CD4-positive, alpha-beta T cell (primary cell): ENCODE measurements around the gene ARHGAP42. TPM values are rescaled to one million over a fixed set of nuclear protein-coding genes. Genes with fewer than 3 reads are reported as not detected.
A peak's percentile ranks its signal among the peaks of the same experiment; 100 is the strongest.

Source experiments
- ATAC-seq: fragments of 200-7000 bp; cut with Tn5 transposase; one replicate; pipeline ENCODE4 v1.10.0; 2022; ENCODE audit warnings: mild to moderate bottlenecking; ENCODE audit not compliant: poor library complexity
- CTCF ChIA-PET: fragments of 350-600 bp; sonication (Branson Sonifier 250); formaldehyde crosslinking; loops from one replicate; lab custom pipeline; 2021; ENCODE audit warnings: antibody characterized with exemption, inconsistent platforms; lab: Charles Lee
- POLR2A ChIA-PET: fragments of 350-600 bp; sonication (Branson Sonifier 250); formaldehyde crosslinking; loops from one replicate; lab custom pipeline; 2021; ENCODE audit warnings: antibody characterized with exemption, inconsistent platforms; lab: Charles Lee
- DNase-seq, 14 experiments: peaks; one replicate each; pipeline ENCODE4 v3.0.0-alpha.2; 2013 to 2020; ENCODE audit warnings: mixed read lengths in 2 of 14
- H3K27ac ChIP-seq, 2 donors: one replicate each; pipeline versions ENCODE4 v1.5.1 to v1.7.0; 2013; ENCODE audit warnings: low read length in 2 of 2, low read depth in 1 of 2, mild to moderate bottlenecking in 1 of 2
- H3K27me3 ChIP-seq, 2 experiments: 1 replicate in 1 of 2; 2 replicates in 1 of 2; pipeline versions ENCODE4 v1.6.1 to v1.7.0; 2013; ENCODE audit warnings: low read length in 2 of 2, control low read depth in 1 of 2, mild to moderate bottlenecking in 1 of 2, moderate library complexity in 1 of 2; ENCODE audit not compliant: insufficient read depth in 2 of 2, control insufficient read depth in 1 of 2
- H3K36me3 ChIP-seq: one replicate; pipeline ENCODE4 v1.6.1; 2013; ENCODE audit warnings: low read length, control low read depth; ENCODE audit not compliant: insufficient read depth
- H3K4me1 ChIP-seq: one replicate; pipeline ENCODE4 v1.6.1; 2013; ENCODE audit warnings: low read length, control low read depth; ENCODE audit not compliant: insufficient read depth
- H3K4me3 ChIP-seq: one replicate; pipeline ENCODE4 v1.5.1; 2013; ENCODE audit warnings: mild to moderate bottlenecking, low read length, moderate library complexity
- H3K9me3 ChIP-seq, 2 experiments: 1 replicate in 1 of 2; 2 replicates in 1 of 2; pipeline versions ENCODE4 v1.6.1 to v1.7.0; 2013; ENCODE audit warnings: low read length in 2 of 2, mild to moderate bottlenecking in 2 of 2, control low read depth in 1 of 2, moderate library complexity in 1 of 2; ENCODE audit not compliant: control insufficient read depth in 1 of 2, insufficient read depth in 1 of 2
- H3K27ac Mint-ChIP-seq: one replicate; pipeline ENCODE4 v1.8.0; 2020; ENCODE audit warnings: mixed read lengths
- H3K27me3 Mint-ChIP-seq: one replicate; pipeline ENCODE4 v1.8.0; 2021; ENCODE audit warnings: mixed read lengths
- H3K36me3 Mint-ChIP-seq: one replicate; pipeline ENCODE4 v1.8.0; 2021; ENCODE audit warnings: low read depth, mixed read lengths
- H3K4me1 Mint-ChIP-seq: one replicate; pipeline ENCODE4 v1.8.0; 2021; ENCODE audit warnings: low read depth, mixed read lengths
- H3K4me3 Mint-ChIP-seq: one replicate; pipeline ENCODE4 v1.8.0; 2020; ENCODE audit warnings: mild to moderate bottlenecking, mixed read lengths
- H3K9me3 Mint-ChIP-seq: one replicate; pipeline ENCODE4 v1.8.0; 2020; ENCODE audit warnings: mixed read lengths
- CTCF ChIP-seq: fragments of 200-600 bp; IDR thresholded peaks from one replicate; pipeline ENCODE4 v1.8.0; 2022; ENCODE audit warnings: antibody characterized with exemption, mild to moderate bottlenecking
- intact Hi-C, 2 experiments: fragments of 100-400 bp; cut with DNase I in 1 of 2; cut with micrococcal nuclease in 1 of 2; formaldehyde crosslinking; loops; one replicate each; pipeline versions ENCODE4 v1.15.1 to v1.9.0; 2023 to 2025; cut with DNase I, micrococcal nuclease
- total RNA-seq, 174 experiments: library from RNA in 2 of 174; stranded (reverse) in 2 of 174; gene quantifications; one replicate each; pipeline ENCODE4 v1.2.3 and lab custom pipeline; 2021 to 2026

The ARHGAP42 gene
- total RNA-seq, 2 experiments from 2014 or later, result not detected

- H3K27me3 Mint-ChIP-seq, result no peaks in the 10 kb centered on the region
- intact Hi-C loops, result no loop called here
- no peak overlapping the region for H3K27ac ChIP-seq
- ATAC-seq (no peak), DNase-seq (no peak)
- H3K27ac Mint-ChIP-seq, result no peak overlapping the region
- H3K4me3 Mint-ChIP-seq, result no peak overlapping the region
- POLR2A ChIA-PET, result no interaction called here
- no peak overlapping the region for H3K4me3 ChIP-seq
- peaks cover 4% of the 10 kb centered on the region for H3K9me3 Mint-ChIP-seq
- no peaks in the 10 kb centered on the region for H3K36me3 Mint-ChIP-seq
- peaks cover 0 to 7% of the 10 kb centered on the region in 2 experiments for H3K9me3 ChIP-seq
- no peaks in the 10 kb centered on the region for H3K4me1 Mint-ChIP-seq
- CTCF ChIA-PET, result no interaction called here
- no peaks in the 10 kb centered on the region for H3K27me3 ChIP-seq
- no peaks in the 10 kb centered on the region for H3K36me3 ChIP-seq
- TF ChIP-seq CTCF, result no peak
- H3K4me1 ChIP-seq, result no peaks in the 10 kb centered on the region
Measured at GRCh38 chr11:100999756-101000155, 312.7 kb downstream of the ARHGAP42 start.

GRCh38 chr11:101003468-101003867 is 316.4 kb downstream of the ARHGAP42 start:
- ATAC-seq, result no peak
- no peaks in the 10 kb centered on the region for H3K4me1 Mint-ChIP-seq
- intact Hi-C loops, result no loop called here
- no peak overlapping the region for H3K27ac Mint-ChIP-seq
- H3K27me3 Mint-ChIP-seq, result no peaks in the 10 kb centered on the region
- Histone ChIP-seq H3K4me3 (no peak overlapping the region), H3K27ac (no peak overlapping the region), H3K9me3 (peaks cover 0 to 3% of the 10 kb centered on the region in 2 experiments), H3K27me3 (no peaks in the 10 kb centered on the region), H3K4me1 (no peaks in the 10 kb centered on the region), H3K36me3 (no peaks in the 10 kb centered on the region)
- peaks cover 11% of the 10 kb centered on the region for H3K9me3 Mint-ChIP-seq
- no peak for TF ChIP-seq CTCF
- no peak overlapping the region for H3K4me3 Mint-ChIP-seq
- DNase-seq, result no peak
- ChIA-PET POLR2A (no interaction called here), CTCF (no interaction called here)
- H3K36me3 Mint-ChIP-seq, result no peaks in the 10 kb centered on the region

- Mint-ChIP-seq H3K27ac (no peak overlapping the region), H3K36me3 (no peaks in the 10 kb centered on the region), H3K27me3 (no peaks in the 10 kb centered on the region), H3K4me3 (no peak overlapping the region), H3K9me3 (peaks cover 9% of the 10 kb centered on the region), H3K4me1 (no peaks in the 10 kb centered on the region)
- no peaks in the 10 kb centered on the region for H3K36me3 ChIP-seq
- TF ChIP-seq CTCF, result no peak
- DNase-seq (peak in 1 of 14 experiments; percentile 4), ATAC-seq (no peak)
- CTCF ChIA-PET, result no interaction called here
- no peak overlapping the region for H3K27ac ChIP-seq
- H3K4me3 ChIP-seq, result no peak overlapping the region
- intact Hi-C loops, result no loop called here
- no peaks in the 10 kb centered on the region for H3K27me3 ChIP-seq
- H3K9me3 ChIP-seq, result no peaks in the 10 kb centered on the region
- POLR2A ChIA-PET, result no interaction called here
- no peaks in the 10 kb centered on the region for H3K4me1 ChIP-seq
Measured at GRCh38 chr11:101008961-101009689, 322.0 kb downstream of the ARHGAP42 start.
